Fibroblast of the aortic adventitia (primary cell): ENCODE results near the gene FAM47E. TPM values are rescaled to one million over a fixed set of nuclear protein-coding genes. Genes with fewer than 3 reads are reported as not detected.

Experiments used
- DNase-seq: peaks from one replicate; pipeline ENCODE4 v3.0.0-alpha.2; 2010; ENCODE audit warnings: low read depth
- H3K4me3 ChIP-seq: 2 replicates; pipeline ENCODE4 v1.5.1; 2011; ENCODE audit warnings: low read depth, mild to moderate bottlenecking, control low read depth, low read length, moderate library complexity
- CTCF ChIP-seq: IDR thresholded peaks from 2 replicates; pipeline ENCODE4 v1.5.1; 2011; ENCODE audit warnings: mild to moderate bottlenecking, low read length, control low read depth, inconsistent platforms; ENCODE audit not compliant: insufficient read depth
- total RNA-seq: library from RNA; depleted of rRNA; stranded (reverse); fragments of >200 nt; gene quantifications from 2 replicates; pipeline ENCODE4 v1.2.3, GENCODE V29; 2012; ENCODE audit warnings: low replicate concordance

The FAM47E gene
- total RNA-seq, 1 donor: 0.18 TPM

GRCh38 chr4:76226418-76226817 lies 25.1 kb upstream of the FAM47E start:
- H3K4me3 ChIP-seq: no peak overlapping the region
- no peak for TF ChIP-seq CTCF
- DNase-seq: no peak

GRCh38 chr4:76232681-76233080 lies 18.8 kb upstream of the FAM47E start:
- DNase-seq: peak; percentile 29
- H3K4me3 ChIP-seq: no peak overlapping the region
- no peak for TF ChIP-seq CTCF

- no peak for TF ChIP-seq CTCF
- DNase-seq: no peak
- H3K4me3 ChIP-seq: no peak overlapping the region
Measured at GRCh38 chr4:76233083-76233482, 18.4 kb upstream of the FAM47E start.

- no peak for DNase-seq
- no peak for TF ChIP-seq CTCF
- no peak overlapping the region for H3K4me3 ChIP-seq
Measured at GRCh38 chr4:76233529-76233928, 18.0 kb upstream of the FAM47E start.

- DNase-seq: no peak
- H3K4me3 ChIP-seq: no peak overlapping the region
Measured at GRCh38 chr4:76233967-76234678, 17.4 kb upstream of the FAM47E start.

GRCh38 chr4:76234679-76235044 lies 16.9 kb upstream of the FAM47E start:
- no peak for TF ChIP-seq CTCF
- DNase-seq: no peak
- H3K4me3 ChIP-seq: no peak overlapping the region

More at GRCh38 chr4:76233967-76234678, 17.4 kb upstream of the FAM47E start:
- no peak for TF ChIP-seq CTCF

- DNase-seq: no peak
- TF ChIP-seq CTCF: no peak
- H3K4me3 ChIP-seq: no peak overlapping the region
Measured at GRCh38 chr4:76235407-76235806, 16.1 kb upstream of the FAM47E start.
